Lower leg skin (tissue), 4 donors: ENCODE measurements around the gene RBX1. TPM values are rescaled to one million over a fixed set of nuclear protein-coding genes. Genes with fewer than 3 reads are reported as not detected.

Source experiments
- DNase-seq, 2 donors: peaks; one replicate each; pipeline ENCODE4 v3.0.0-alpha.2; 2019; ENCODE audit warnings: low spot score in 2 of 2
- H3K4me3 ChIP-seq: fragments of 200-600 bp; sonication (generic); 2 replicates; pipeline ENCODE4 v1.5.1; 2017; ENCODE audit warnings: mild to moderate bottlenecking, low read depth; ENCODE audit not compliant: poor library complexity, severe bottlenecking
- POLR2A ChIP-seq, 2 donors: fragments of 450-650 bp; IDR thresholded peaks; one replicate each; pipeline ENCODE4 v1.6.1; 2016 to 2017; ENCODE audit warnings: antibody characterized with exemption in 2 of 2, mild to moderate bottlenecking in 1 of 2, moderate library complexity in 1 of 2
- WGBS, 2 donors: methylation state at CpG; one replicate each; pipeline ENCODE4 v1.1.5; 2018; 5-methylcytosine and 5-hydroxymethylcytosine counted together
- intact Hi-C: fragments of 100-400 bp; cut with DNase I; formaldehyde crosslinking; loops from one replicate; pipeline ENCODE4 v1.15.0; 2023; ENCODE audit warnings: low total_unique reads
- total RNA-seq, 4 donors: library from RNA; depleted of rRNA; stranded (reverse); fragments of >200 nt; gene quantifications; one replicate each; pipeline ENCODE4 v1.1.0, GENCODE V29; 2016
- TF ChIP-seq, protein P1 (sequence below), 3 donors: fragments of 450-650 bp; IDR thresholded peaks; one replicate each; pipeline ENCODE4 v1.5.1; 2016; ENCODE audit warnings: antibody characterized with exemption in 3 of 3, mild to moderate bottlenecking in 3 of 3, moderate library complexity in 2 of 3

The RBX1 gene
- total RNA-seq, 4 donors from 2014 or later = 26.5 to 47.7 (median 42.0) TPM

DNA sequence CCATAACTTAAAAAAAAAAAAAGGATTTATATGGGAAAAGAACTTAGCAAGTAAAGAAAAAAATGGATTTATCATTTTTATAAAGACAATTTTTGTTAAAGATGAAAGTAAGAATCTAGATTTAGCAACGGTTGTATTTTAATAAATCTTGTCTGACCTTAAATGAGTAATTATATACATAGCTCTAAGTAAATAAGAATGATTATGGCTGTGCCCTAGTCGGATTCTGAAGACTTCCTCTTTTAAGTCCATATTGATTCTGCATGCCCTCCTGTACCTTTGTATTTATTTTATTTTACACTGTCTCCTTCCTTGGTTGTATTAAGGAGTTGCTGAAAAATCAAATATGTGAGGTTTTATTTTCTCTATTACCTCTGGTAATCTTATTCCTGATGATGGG lies 7.1 kb downstream of the RBX1 start:
- TF ChIP-seq POLR2A (IDR thresholded peaks at IDR 0.05) = no peak
- TF ChIP-seq, protein P1, sequence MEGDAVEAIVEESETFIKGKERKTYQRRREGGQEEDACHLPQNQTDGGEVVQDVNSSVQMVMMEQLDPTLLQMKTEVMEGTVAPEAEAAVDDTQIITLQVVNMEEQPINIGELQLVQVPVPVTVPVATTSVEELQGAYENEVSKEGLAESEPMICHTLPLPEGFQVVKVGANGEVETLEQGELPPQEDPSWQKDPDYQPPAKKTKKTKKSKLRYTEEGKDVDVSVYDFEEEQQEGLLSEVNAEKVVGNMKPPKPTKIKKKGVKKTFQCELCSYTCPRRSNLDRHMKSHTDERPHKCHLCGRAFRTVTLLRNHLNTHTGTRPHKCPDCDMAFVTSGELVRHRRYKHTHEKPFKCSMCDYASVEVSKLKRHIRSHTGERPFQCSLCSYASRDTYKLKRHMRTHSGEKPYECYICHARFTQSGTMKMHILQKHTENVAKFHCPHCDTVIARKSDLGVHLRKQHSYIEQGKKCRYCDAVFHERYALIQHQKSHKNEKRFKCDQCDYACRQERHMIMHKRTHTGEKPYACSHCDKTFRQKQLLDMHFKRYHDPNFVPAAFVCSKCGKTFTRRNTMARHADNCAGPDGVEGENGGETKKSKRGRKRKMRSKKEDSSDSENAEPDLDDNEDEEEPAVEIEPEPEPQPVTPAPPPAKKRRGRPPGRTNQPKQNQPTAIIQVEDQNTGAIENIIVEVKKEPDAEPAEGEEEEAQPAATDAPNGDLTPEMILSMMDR (IDR thresholded peaks at IDR 0.05) = no peak
- H3K4me3 ChIP-seq = no peak overlapping the region
- intact Hi-C loops = no loop called here
- no peak for DNase-seq
- 81 to 90% methylated on average over 2 of the region's 2 CpGs for WGBS, 2 donors

DNA sequence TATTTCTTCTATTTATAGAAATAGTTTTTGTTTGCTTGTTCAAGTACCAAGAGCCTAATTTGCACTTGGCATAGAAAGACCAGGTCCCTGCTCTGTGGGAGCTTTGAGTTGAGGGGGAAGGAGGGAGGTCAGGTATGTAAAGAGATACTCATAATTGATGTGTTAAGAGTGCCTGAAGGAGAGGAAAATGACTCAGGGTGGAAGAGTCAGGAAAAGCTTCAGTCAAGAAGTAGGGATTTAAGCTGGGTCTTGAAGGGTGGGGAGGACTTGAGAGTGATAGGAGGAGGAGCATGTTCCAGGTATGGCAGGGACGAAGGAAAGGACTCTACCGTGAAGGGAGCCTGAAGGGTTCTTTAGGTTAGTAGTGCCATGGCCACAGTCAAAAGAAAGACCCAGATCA lies 9.0 kb downstream of the RBX1 start:
- no peak overlapping the region for H3K4me3 ChIP-seq
- intact Hi-C loops = no loop called here
- no peak for DNase-seq
- TF ChIP-seq, protein P1 (IDR thresholded peaks at IDR 0.05) = no peak
- no peak for TF ChIP-seq POLR2A (IDR thresholded peaks at IDR 0.05)
- WGBS, 2 donors = 77 to 81% methylated on average over 2 of the region's 2 CpGs

- DNase-seq = peak in 1 of 2 donors; percentile 37
- TF ChIP-seq, protein P1 (IDR thresholded peaks at IDR 0.05) = no peak
- TF ChIP-seq POLR2A (IDR thresholded peaks at IDR 0.05) = no peak
- WGBS, 2 donors = 90 to 91% methylated on average over 8 of the region's 8 CpGs
- intact Hi-C loops = no loop called here
- H3K4me3 ChIP-seq = no peak overlapping the region
Observed at GRCh38 chr22:40965936-40966725, 15.0 kb downstream of the RBX1 start.

- H3K4me3 ChIP-seq = no peak overlapping the region
- TF ChIP-seq, protein P1 (IDR thresholded peaks at IDR 0.05) = no peak
- no peak for TF ChIP-seq POLR2A (IDR thresholded peaks at IDR 0.05)
- intact Hi-C loops = no loop called here
- WGBS, 2 donors = 78 to 80% methylated on average over 7 of the region's 7 CpGs
- DNase-seq = peak in 1 of 2 donors; percentile 39
Observed at GRCh38 chr22:40966726-40967085, 15.5 kb downstream of the RBX1 start.

- 81 to 82% methylated on average over 8 of the region's 8 CpGs for WGBS, 2 donors
- H3K4me3 ChIP-seq = no peak overlapping the region
- intact Hi-C loops = no loop called here
- peak in 1 of 2 donors; percentile 18 for DNase-seq
- no peak for TF ChIP-seq POLR2A (IDR thresholded peaks at IDR 0.05)
- TF ChIP-seq, protein P1 (IDR thresholded peaks at IDR 0.05) = no peak
Observed at GRCh38 chr22:40967111-40967760, 16.1 kb downstream of the RBX1 start.
